EH (cell line): Measurements from ENCODE around the gene RIC1.
"Not testable (repeated sequence)": the region's sequence is repeated elsewhere in the genome, so short reads cannot be mapped to it uniquely, and the experiment has no call there.

Experiments
- DNase-seq: peaks from one replicate; pipeline ENCODE4 v3.0.0-alpha.2; 2015; ENCODE audit warnings: low read depth

RIC1 gene

GRCh38 chr9:5621327-5621726, 7.6 kb upstream of the RIC1 start:
- peak; percentile 91 for DNase-seq

GRCh38 chr9:5622016-5622415, 6.9 kb upstream of the RIC1 start:
- DNase-seq, result peak; percentile 93

- no peak for DNase-seq
Observed at GRCh38 chr9:5624655-5625054, 4.3 kb upstream of the RIC1 start.

GRCh38 chr9:5626727-5627634, 1.9 kb upstream of the RIC1 start:
- peak; percentile 79 for DNase-seq

- DNase-seq, result not testable (repeated sequence)
Observed at GRCh38 chr9:5627686-5628085, 1.2 kb upstream of the RIC1 start.

- DNase-seq, result no peak
Observed at GRCh38 chr9:5628183-5628529, 751 bp upstream of the RIC1 start.

GRCh38 chr9:5629312-5630080, 589 bp downstream of the RIC1 start:
- DNase-seq, result peak; percentile 56

- peak; percentile 51 for DNase-seq
Observed at GRCh38 chr9:5630081-5630507, 1.2 kb downstream of the RIC1 start.

GRCh38 chr9:5631026-5631425, 2.1 kb downstream of the RIC1 start:
- peak; percentile 67 for DNase-seq

- no peak for DNase-seq
Observed at GRCh38 chr9:5632540-5632939, 3.6 kb downstream of the RIC1 start.

GRCh38 chr9:5633243-5633642, 4.3 kb downstream of the RIC1 start:
- peak; percentile 52 for DNase-seq

- no peak for DNase-seq
Observed at GRCh38 chr9:5635390-5635789, 6.5 kb downstream of the RIC1 start.

GRCh38 chr9:5639816-5640215, 10.9 kb downstream of the RIC1 start:
- no peak for DNase-seq

- DNase-seq, result no peak
Observed at GRCh38 chr9:5642170-5642569, 13.3 kb downstream of the RIC1 start.

- no peak for DNase-seq
Observed at GRCh38 chr9:5643005-5643624, 14.2 kb downstream of the RIC1 start.

- DNase-seq, result no peak
Observed at GRCh38 chr9:5644501-5644900, 15.6 kb downstream of the RIC1 start.

- no peak for DNase-seq
Observed at GRCh38 chr9:5646116-5646515, 17.2 kb downstream of the RIC1 start.

- no peak for DNase-seq
Observed at GRCh38 chr9:5650356-5651105, 21.6 kb downstream of the RIC1 start.

- DNase-seq, result peak; percentile 41
Observed at GRCh38 chr9:5651246-5651645, 22.3 kb downstream of the RIC1 start.

GRCh38 chr9:5652821-5653220, 23.9 kb downstream of the RIC1 start:
- no peak for DNase-seq

GRCh38 chr9:5662804-5663203, 33.9 kb downstream of the RIC1 start:
- not testable (repeated sequence) for DNase-seq

GRCh38 chr9:5665059-5665458, 36.2 kb downstream of the RIC1 start:
- DNase-seq, result no peak
